GM18868 (cell line): ENCODE measurements around the gene LYRM9.
"Not testable (repeated sequence)": the region's sequence is repeated elsewhere in the genome, so short reads cannot be mapped to it uniquely, and the experiment has no call there.

Source experiments
- ATAC-seq: cut with Tn5 transposase; IDR thresholded peaks from one replicate; pipeline ENCODE4 v1.9.1; 2021; ENCODE audit warnings: mild to moderate bottlenecking, moderate library complexity; ENCODE audit not compliant: unreplicated experiment

LYRM9 gene

GRCh38 chr17:27878776-27879562 lies 14.2 kb downstream of the LYRM9 start:
- no peak for ATAC-seq

GRCh38 chr17:27873746-27874145 lies 19.4 kb downstream of the LYRM9 start:
- ATAC-seq = no peak

- ATAC-seq = no peak
Measured at GRCh38 chr17:27873211-27873610, 20.0 kb downstream of the LYRM9 start.

- no peak for ATAC-seq
Measured at GRCh38 chr17:27872776-27873175, 20.4 kb downstream of the LYRM9 start.

DNA sequence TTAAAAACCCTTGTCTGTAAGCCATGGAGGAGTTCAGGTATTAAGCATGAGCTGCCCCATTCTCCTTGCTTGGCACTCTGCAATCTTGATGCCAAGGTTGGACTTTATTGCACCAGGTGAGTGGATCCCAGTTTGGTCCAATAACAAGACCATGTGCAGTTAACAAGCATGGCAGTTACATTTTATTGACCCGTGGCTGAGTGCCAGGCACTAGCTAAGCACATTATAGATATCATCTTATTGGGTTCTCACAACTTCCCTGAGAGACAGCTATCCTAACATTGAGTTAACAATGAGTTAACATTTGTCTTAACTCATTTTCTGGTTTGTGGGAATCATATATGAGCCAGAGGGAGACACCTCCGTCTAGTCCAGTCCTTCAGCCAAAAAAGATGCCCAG lies 21.8 kb downstream of the LYRM9 start:
- no peak for ATAC-seq

DNA sequence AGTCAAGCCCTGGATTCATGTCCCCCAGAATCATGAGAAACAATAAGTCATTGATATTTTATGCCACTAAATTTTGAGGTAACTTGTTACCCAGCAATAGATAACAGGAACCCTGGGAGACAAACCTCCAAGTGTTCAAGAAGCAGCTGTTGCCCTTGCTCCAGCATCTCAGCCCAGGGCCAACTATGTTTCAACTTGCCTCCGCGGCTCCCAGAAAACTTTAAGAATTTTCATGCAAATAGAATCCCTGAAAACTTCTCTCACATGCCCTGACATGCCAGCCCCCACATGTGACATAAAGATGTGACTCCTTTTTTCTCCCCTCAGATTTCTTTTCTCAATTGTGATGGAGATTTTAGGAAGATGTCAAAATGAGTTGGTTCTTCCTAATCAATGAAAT lies 22.8 kb downstream of the LYRM9 start:
- ATAC-seq = no peak

DNA sequence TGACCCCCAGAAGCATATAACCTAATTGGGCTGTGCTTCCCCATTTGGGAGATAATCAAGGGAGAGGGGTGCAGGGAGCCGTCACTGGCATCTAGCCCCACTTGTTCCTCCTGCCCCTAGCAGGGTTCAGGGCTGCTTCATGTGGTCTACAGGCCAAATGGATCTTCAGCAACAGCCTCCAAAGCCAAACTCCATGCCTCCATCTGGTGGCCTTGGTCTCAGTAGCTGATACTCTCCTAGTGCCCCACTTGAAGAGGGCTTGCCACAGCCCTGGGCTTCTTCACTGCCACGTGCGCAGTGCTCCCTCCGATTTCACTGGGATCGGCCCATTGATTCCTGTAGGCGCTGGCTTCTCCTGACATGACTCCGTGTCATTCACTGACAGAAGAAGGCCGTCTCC lies 24.6 kb downstream of the LYRM9 start:
- no peak for ATAC-seq

- no peak for ATAC-seq
Measured at GRCh38 chr17:27862840-27863239, 30.3 kb downstream of the LYRM9 start.

DNA sequence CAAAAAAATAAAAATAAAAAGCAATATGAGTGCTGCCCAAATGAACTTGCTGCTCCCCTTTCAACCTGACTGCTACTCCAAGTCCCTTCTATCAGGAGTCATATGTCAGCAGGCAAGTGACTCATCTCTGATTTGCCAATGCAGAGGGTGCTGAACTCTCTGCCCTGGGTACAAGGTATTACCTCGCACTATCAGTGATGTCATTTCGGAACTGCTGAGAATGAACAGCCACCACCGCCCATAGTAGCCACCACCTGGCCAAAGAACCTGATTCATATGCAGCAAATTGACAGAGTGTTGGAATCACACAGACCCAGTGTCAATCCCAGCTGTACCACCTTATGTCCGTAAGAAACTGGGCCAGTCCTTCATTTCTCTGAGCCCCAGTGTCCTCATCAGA lies 31.2 kb downstream of the LYRM9 start:
- no peak for ATAC-seq

DNA sequence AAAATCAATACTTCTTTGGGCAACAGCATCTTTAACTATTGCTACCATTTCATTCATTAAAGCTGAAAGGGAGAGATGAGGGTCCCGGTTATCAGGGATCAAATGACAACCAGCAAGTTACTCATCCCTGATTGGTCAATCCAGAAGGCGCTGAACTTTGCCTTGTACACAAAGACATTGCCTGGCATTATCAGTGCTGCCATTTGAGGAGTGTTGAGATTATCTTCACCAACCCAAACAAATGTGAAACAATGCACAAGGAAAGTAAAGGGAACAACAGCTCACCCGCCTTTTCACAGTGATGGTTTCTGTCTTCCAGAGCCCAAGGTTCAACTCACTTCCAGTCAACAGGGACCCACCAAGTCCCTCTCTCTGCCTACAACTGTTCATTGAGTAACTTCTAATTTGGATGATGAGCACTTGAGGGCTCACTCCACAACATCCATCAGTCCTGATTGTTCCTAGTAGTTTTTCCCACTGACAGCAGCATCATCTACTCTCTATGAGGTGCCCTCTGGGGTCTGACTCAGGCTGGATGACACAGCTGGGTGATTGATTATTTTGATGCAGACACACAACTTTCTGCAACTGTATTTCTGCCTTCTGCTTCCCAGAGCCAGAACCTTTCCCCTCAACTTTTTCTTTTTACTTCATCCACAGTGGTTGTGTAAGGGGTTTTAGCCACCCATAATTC lies 32.0 kb downstream of the LYRM9 start:
- ATAC-seq = no peak

DNA sequence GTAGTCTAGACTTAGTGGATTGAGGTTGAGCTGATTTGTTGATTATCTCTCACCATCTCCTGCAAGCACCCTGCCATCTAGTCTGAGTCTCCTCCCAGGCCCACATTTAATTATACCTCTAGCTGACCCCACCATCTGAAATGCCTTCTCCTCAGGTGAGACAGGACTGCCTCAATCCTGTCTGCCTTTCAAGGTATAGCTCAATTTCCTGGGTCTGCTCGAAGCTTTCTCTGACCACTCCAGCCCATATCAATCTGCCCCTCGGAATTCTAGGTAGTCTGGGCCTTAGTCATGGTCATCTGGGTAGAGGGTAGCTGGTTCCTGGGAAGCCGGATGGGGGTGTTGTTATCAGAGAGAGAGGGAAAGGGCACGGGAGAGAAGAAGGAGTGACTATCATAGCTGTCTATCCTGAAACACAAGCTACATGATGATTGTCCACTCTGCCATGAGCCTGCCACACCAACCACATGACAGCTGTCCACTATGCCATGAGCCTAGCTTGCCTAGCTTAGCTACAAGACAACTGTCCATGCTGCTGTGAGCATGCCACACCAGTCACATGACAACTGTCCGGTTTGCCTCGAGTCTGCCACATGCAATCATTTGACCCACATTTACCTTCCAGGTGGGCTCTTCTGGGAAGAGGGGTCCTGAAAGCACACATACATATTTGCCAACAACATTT lies 34.4 kb downstream of the LYRM9 start:
- ATAC-seq = no peak

- ATAC-seq = no peak
Measured at GRCh38 chr17:27856676-27857432, 36.3 kb downstream of the LYRM9 start.

- ATAC-seq = no peak
Measured at GRCh38 chr17:27855454-27855853, 37.7 kb downstream of the LYRM9 start.

DNA sequence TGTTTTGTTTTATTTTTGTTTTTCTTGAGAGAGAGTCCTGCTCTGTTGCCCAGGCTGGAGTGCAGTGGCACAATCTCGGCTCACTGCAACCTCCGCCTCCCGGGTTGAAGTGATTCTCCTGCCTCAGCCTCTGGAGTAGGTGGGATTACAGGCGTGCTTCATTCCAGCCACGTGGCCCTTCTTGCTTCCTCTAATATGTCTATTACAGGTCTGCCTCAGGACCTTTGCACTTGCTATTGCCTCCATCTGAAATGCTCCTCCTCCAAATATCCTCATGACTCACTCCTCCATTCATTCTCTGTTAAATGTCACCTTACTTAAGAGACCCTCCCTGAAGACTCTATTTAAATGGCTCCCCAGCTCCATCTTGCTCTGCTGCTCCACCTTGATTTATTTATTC lies 39.0 kb downstream of the LYRM9 start:
- no peak for ATAC-seq

GRCh38 chr17:27853091-27853490 lies 40.1 kb downstream of the LYRM9 start:
- no peak for ATAC-seq

GRCh38 chr17:27849474-27850185 lies 43.5 kb downstream of the LYRM9 start:
- ATAC-seq = no peak

DNA sequence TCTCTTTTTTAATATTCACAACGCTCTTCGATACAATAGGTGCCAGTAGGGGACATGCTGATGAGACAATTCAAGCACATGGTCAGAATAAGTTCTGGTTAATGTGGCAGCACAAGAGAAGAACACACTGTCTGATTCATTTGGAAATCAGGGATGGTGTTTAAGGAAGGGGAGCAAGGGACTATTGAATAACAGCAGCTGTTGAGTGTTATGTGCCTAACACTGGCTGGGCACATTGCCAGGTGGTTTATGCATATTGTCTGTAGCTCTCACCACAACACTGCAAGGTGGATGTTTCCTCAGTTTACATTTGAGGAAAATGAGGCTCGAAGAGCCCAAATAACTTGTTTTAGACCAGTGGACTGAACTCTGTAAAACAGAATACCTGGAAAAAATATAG lies 44.2 kb downstream of the LYRM9 start:
- ATAC-seq = no peak

- not testable (repeated sequence) for ATAC-seq
Measured at GRCh38 chr17:27846808-27847307, 46.3 kb downstream of the LYRM9 start.

DNA sequence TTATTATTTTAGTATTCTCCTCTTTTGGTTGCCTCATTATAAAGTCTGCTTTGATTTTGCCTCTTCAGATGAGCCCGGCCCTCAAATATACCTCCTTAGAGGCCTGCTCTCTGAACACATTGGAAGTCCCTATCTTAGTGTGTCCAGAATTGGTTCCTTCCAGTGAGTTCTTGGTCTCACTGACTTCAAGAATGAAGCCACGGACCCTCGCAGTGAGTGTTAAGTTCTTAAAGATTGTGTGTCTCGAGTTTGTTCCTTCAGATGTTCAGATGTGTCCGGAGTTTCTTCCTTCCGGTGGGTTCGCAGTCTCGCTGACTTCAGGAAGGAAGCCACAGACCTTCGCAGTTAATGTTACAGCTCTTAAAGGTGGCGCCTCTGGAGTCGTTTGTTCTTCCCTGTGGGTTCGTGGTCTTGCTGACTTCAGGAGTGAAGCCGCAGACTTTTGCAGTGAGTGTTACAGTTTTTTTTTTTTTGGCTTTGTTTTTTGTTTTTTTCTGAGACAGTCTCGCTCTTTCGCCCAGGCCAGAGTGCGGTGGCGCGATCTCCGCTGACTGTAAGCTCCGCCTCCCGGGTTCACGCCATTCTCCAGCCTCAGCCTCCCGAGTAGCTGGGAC lies 47.0 kb downstream of the LYRM9 start:
- no peak for ATAC-seq
